IMR-90 (cell line): ENCODE results near the gene RASSF4. TPM values are rescaled to one million over a fixed set of nuclear protein-coding genes. Genes with fewer than 3 reads are reported as not detected.

Experiments
- ATAC-seq: fragments of 200-7000 bp; cut with Tn5 transposase; 2 replicates; pipeline ENCODE4 v1.9.1; 2020; ENCODE audit warnings: low read depth, mild to moderate bottlenecking, moderate library complexity
- BruUV-seq: library from RNA; stranded (reverse); fragments of 400-500 nt; replicated peaks from 2 replicates; lab custom pipeline; 2021; lab: Mats Ljungman, UMichigan
- CTCF ChIA-PET: fragments of 300-600 bp; formaldehyde crosslinking; extraction: SDS; loops from one replicate; lab custom pipeline; 2021; ENCODE audit warnings: antibody characterized with exemption; lab: Yijun Ruan, JAX
- POLR2A ChIA-PET: fragments of 300-600 bp; sonication (Branson Sonifier 250); formaldehyde crosslinking; loops from one replicate; lab custom pipeline; 2022; ENCODE audit warnings: antibody characterized with exemption; ENCODE audit not compliant: unreplicated experiment; lab: Charles Lee
- DNase-seq: peaks from one replicate; pipeline ENCODE4 v3.0.0; 2013
- H2AFZ ChIP-seq: replicated peaks from 2 replicates; pipeline ENCODE3; 2013; ENCODE audit warnings: low read length, mild to moderate bottlenecking; ENCODE audit not compliant: poor library complexity
- H2AK5ac ChIP-seq: 2 replicates; pipeline ENCODE4 v1.6.1; 2013; ENCODE audit warnings: low read depth, low read length, inconsistent platforms
- H2AK9ac ChIP-seq: replicated peaks from 2 replicates; pipeline ENCODE3; 2013; ENCODE audit warnings: mild to moderate bottlenecking, low read depth, low read length, moderate library complexity; ENCODE audit not compliant: poor library complexity
- H2BK120ac ChIP-seq: 2 replicates; pipeline ENCODE4 v1.6.1; 2013; ENCODE audit warnings: low read depth, low read length, inconsistent platforms
- H2BK15ac ChIP-seq: 3 replicates; pipeline ENCODE4 v1.6.1; 2013; ENCODE audit warnings: low read depth, low read length, inconsistent platforms
- H2BK20ac ChIP-seq: 2 replicates; pipeline ENCODE4 v1.6.1; 2013; ENCODE audit warnings: low read depth, mild to moderate bottlenecking, inconsistent platforms, low read length, moderate library complexity
- H2BK5ac ChIP-seq: 2 replicates; pipeline ENCODE4 v1.6.1; 2013; ENCODE audit warnings: mild to moderate bottlenecking, low read depth, low read length, inconsistent platforms; ENCODE audit not compliant: poor library complexity, severe bottlenecking
- H3K14ac ChIP-seq: replicated peaks from 2 replicates; pipeline ENCODE4 v1.6.1; 2013; ENCODE audit warnings: low read depth, low read length, inconsistent platforms
- H3K18ac ChIP-seq: 2 replicates; pipeline ENCODE4 v1.6.1; 2013; ENCODE audit warnings: low read depth, low read length, control low read depth
- H3K23ac ChIP-seq: 2 replicates; pipeline ENCODE4 v1.6.1; 2013; ENCODE audit warnings: low read depth, low read length, inconsistent platforms
- H3K27ac ChIP-seq: 2 replicates; pipeline ENCODE4 v1.5.1; 2013; ENCODE audit warnings: mild to moderate bottlenecking, control low read depth, low read length; ENCODE audit not compliant: insufficient read depth
- H3K27me3 ChIP-seq: 2 replicates; pipeline ENCODE4 v1.6.1; 2013; ENCODE audit warnings: low read length; ENCODE audit not compliant: control insufficient read depth, insufficient read depth
- H3K36me3 ChIP-seq: 2 replicates; pipeline ENCODE4 v1.6.1; 2013; ENCODE audit warnings: low read length, mixed read lengths; ENCODE audit not compliant: control insufficient read depth, insufficient read depth
- H3K4ac ChIP-seq: 2 replicates; pipeline ENCODE4 v1.6.1; 2013; ENCODE audit warnings: low read depth, low read length, inconsistent platforms
- H3K4me1 ChIP-seq: 2 replicates; pipeline ENCODE4 v1.6.1; 2013; ENCODE audit warnings: low read length, mixed read lengths; ENCODE audit not compliant: control insufficient read depth, insufficient read depth
- H3K4me2 ChIP-seq: 2 replicates; pipeline ENCODE4 v1.6.1; 2013; ENCODE audit warnings: low read depth, mild to moderate bottlenecking, control low read depth, low read length, moderate library complexity
- H3K4me3 ChIP-seq: 2 replicates; pipeline ENCODE4 v1.5.1; 2013; ENCODE audit warnings: low read depth, mild to moderate bottlenecking, control low read depth, low read length, moderate library complexity; ENCODE audit not compliant: insufficient read depth
- H3K56ac ChIP-seq: 2 replicates; pipeline ENCODE4 v1.6.1; 2013; ENCODE audit warnings: low read length, inconsistent platforms; ENCODE audit not compliant: insufficient read depth; ENCODE audit errors: extremely low read depth
- H3K79me1 ChIP-seq, 2 experiments: 2 replicates each; pipeline ENCODE4 v1.6.1; 2013; ENCODE audit warnings: low read length in 2 of 2, inconsistent platforms in 1 of 2, low read depth in 1 of 2
- H3K9ac ChIP-seq: 2 replicates; pipeline ENCODE4 v1.6.1; 2013; ENCODE audit warnings: low read depth, low read length, control low read depth
- H3K9me1 ChIP-seq: 2 replicates; pipeline ENCODE4 v1.6.1; 2013; ENCODE audit warnings: low read length, inconsistent platforms; ENCODE audit not compliant: insufficient read depth
- H3K9me3 ChIP-seq: 2 replicates; pipeline ENCODE4 v1.6.1; 2013; ENCODE audit warnings: low read length; ENCODE audit not compliant: control insufficient read depth, insufficient read depth
- H4K20me1 ChIP-seq: 2 replicates; pipeline ENCODE4 v1.6.1; 2013; ENCODE audit warnings: low read length, inconsistent platforms; ENCODE audit not compliant: insufficient read depth
- H4K5ac ChIP-seq: 2 replicates; pipeline ENCODE4 v1.6.1; 2013; ENCODE audit warnings: mild to moderate bottlenecking, low read depth, low read length, control low read depth
- H4K8ac ChIP-seq, 2 experiments: 2 replicates each; pipeline ENCODE4 v1.6.1; 2013; ENCODE audit warnings: low read depth in 2 of 2, low read length in 2 of 2, control low read depth in 1 of 2, inconsistent platforms in 1 of 2
- H4K91ac ChIP-seq: 2 replicates; pipeline ENCODE4 v1.6.1; 2013; ENCODE audit warnings: low read depth, low read length, inconsistent platforms; ENCODE audit not compliant: insufficient read depth
- BHLHE40 ChIP-seq: fragments of 150-350 bp; IDR thresholded peaks from 2 replicates; pipeline ENCODE4 v1.6.1; 2016; ENCODE audit warnings: mild to moderate bottlenecking, low read depth, low read length
- CHD1 ChIP-seq: IDR thresholded peaks from 2 replicates; pipeline ENCODE4 v1.6.1; 2012; ENCODE audit warnings: low read depth, low read length, improper control_type of control experiment
- ELK1 ChIP-seq: fragments of 150-350 bp; IDR thresholded peaks from 2 replicates; pipeline ENCODE4 v1.6.1; 2016; ENCODE audit warnings: low read depth, mild to moderate bottlenecking, low read length, moderate library complexity, borderline replicate concordance
- MAZ ChIP-seq: IDR thresholded peaks from 2 replicates; pipeline ENCODE4 v1.6.1; 2012; ENCODE audit warnings: low read depth, mild to moderate bottlenecking, low read length, improper control_type of control experiment, moderate library complexity, borderline replicate concordance
- MXI1 ChIP-seq: IDR thresholded peaks from 2 replicates; pipeline ENCODE4 v1.6.1; 2012; ENCODE audit warnings: low read depth, mild to moderate bottlenecking, low read length, moderate library complexity, borderline replicate concordance
- RAD21 ChIP-seq: IDR thresholded peaks from 2 replicates; pipeline ENCODE4 v1.6.1; 2012; ENCODE audit warnings: low read length, improper control_type of control experiment
- RCOR1 ChIP-seq: IDR thresholded peaks from 2 replicates; pipeline ENCODE4 v1.6.1; 2012; ENCODE audit warnings: mild to moderate bottlenecking, low read length, improper control_type of control experiment; ENCODE audit not compliant: insufficient replicate concordance
- dilution Hi-C: fragments of 300-500 bp; cut with HindIII; formaldehyde crosslinking; loops from one replicate; pipeline ENCODE4 v1.14.3; 2018; ENCODE audit warnings: low sequenced_read_pairs; ENCODE audit not compliant: unreplicated experiment
- in situ Hi-C: fragments of 300-500 bp; cut with MboI; formaldehyde crosslinking; loops from 3 replicates; pipeline ENCODE4 v1.14.3; 2019; ENCODE audit warnings: low sequenced_read_pairs, inconsistent platforms, mixed read lengths
- intact Hi-C: fragments of 100-400 bp; cut with micrococcal nuclease; formaldehyde crosslinking; loops from 2 replicates; pipeline ENCODE4 v1.10.0; 2022
- polyA plus RNA-seq, 3 experiments: library from polyadenylated mRNA; depleted of rRNA; stranded (reverse); fragments of >200 nt; gene quantifications; 2 replicates each; pipeline ENCODE4 v1.2.3, GENCODE V29; 2012; ENCODE audit warnings: low replicate concordance in 1 of 3
- total RNA-seq: library from RNA; depleted of rRNA; stranded (reverse); fragments of >200 nt; gene quantifications from 2 replicates; pipeline ENCODE4 v1.2.3, GENCODE V29; 2012
- TF ChIP-seq, protein P1 (sequence below): fragments of 150-350 bp; IDR thresholded peaks from 2 replicates; pipeline ENCODE4 v1.6.1; 2017; ENCODE audit warnings: mild to moderate bottlenecking, antibody characterized with exemption, low read length, low read depth

Gene RASSF4
- total and polyA plus RNA-seq, 2 of the 4 experiments (the other 2 are of a cell fraction): 5.9 to 8.6 TPM

GRCh38 chr10:45035673-45036072 lies 76.1 kb downstream of the RASSF4 start:
- no peak for DNase-seq
- CTCF ChIA-PET: interaction anchor here (0.6 to 0.9 kb wide), 2 partner anchors 13 to 34 kb away, joined by 3 read pairs; no protein-coding TSS in a partner anchor
- dilution Hi-C loops: no loop called here
- H3K4ac ChIP-seq: no peak overlapping the region
- no peak overlapping the region for H2BK5ac ChIP-seq
- no peak for ATAC-seq
- no peak overlapping the region for H3K4me2 ChIP-seq
- no peaks in the 10 kb centered on the region for H3K9me1 ChIP-seq
- TF ChIP-seq, protein P1, sequence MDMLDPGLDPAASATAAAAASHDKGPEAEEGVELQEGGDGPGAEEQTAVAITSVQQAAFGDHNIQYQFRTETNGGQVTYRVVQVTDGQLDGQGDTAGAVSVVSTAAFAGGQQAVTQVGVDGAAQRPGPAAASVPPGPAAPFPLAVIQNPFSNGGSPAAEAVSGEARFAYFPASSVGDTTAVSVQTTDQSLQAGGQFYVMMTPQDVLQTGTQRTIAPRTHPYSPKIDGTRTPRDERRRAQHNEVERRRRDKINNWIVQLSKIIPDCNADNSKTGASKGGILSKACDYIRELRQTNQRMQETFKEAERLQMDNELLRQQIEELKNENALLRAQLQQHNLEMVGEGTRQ: no peak
- TF ChIP-seq MXI1 (no peak), CHD1 (no peak), BHLHE40 (no peak), RAD21 (no peak), ELK1 (no peak), RCOR1 (no peak), MAZ (no peak)
- H2BK120ac ChIP-seq: no peak overlapping the region
- in situ Hi-C loops: no loop called here
- H3K27me3 ChIP-seq: peaks cover 2% of the 10 kb centered on the region; the same call in 1 of the 2 replicates
- no peaks in the 10 kb centered on the region for H3K9me3 ChIP-seq
- no peak overlapping the region for H3K27ac ChIP-seq
- no peak overlapping the region for H3K4me3 ChIP-seq
- H2AK5ac ChIP-seq: no peak overlapping the region
- no peak overlapping the region for H3K23ac ChIP-seq
- no peak overlapping the region for H3K9ac ChIP-seq
- H2BK15ac ChIP-seq: no peak overlapping the region
- no peak overlapping the region for H3K56ac ChIP-seq
- no peaks in the 10 kb centered on the region for H3K4me1 ChIP-seq
- no TSS peak for BruUV-seq
- H4K8ac ChIP-seq: no peak overlapping the region
- no peaks in the 10 kb centered on the region for H3K79me1 ChIP-seq
- H2BK20ac ChIP-seq: no peak overlapping the region
- intact Hi-C loops: no loop called here
- H4K91ac ChIP-seq: no peak overlapping the region
- H3K18ac ChIP-seq: no peak overlapping the region
- no peak overlapping the region for H3K14ac ChIP-seq
- no peak overlapping the region for H2AFZ ChIP-seq
- H4K20me1 ChIP-seq: no peaks in the 10 kb centered on the region
- no peak overlapping the region for H4K5ac ChIP-seq
- no peaks in the 10 kb centered on the region for H3K36me3 ChIP-seq
- POLR2A ChIA-PET: no interaction called here
- H2AK9ac ChIP-seq: no peak overlapping the region
